ENCODE measurements around the gene LTBP1.

GRCh38 chr2:33395655-33396249 is 449.0 kb downstream of the LTBP1 start:
- peak; percentile 37 to 51 (median 48) for TF ChIP-seq CTCF (IDR thresholded peaks at IDR 0.05)
- TF ChIP-seq POLR2A (IDR thresholded peaks at IDR 0.05), result no peak

All from adrenal gland (tissue), 5 donors.